ENCODE measurements around the gene MSN. TPM values are rescaled to one million over a fixed set of nuclear protein-coding genes. Genes with fewer than 3 reads are reported as not detected.

The MSN gene
- total RNA-seq, 1 experiment from 2014 or later, result 119 TPM

GRCh38 chrX:65689377-65689776 is 21.9 kb downstream of the MSN start:
- ChIA-PET RAD21 (ENCODE audit: low non-redundant PET in 1 of 2, low total read pairs in 2 of 2, uncharacterized antibody in 2 of 2, unreplicated experiment in 2 of 2) (no interaction called here), POLR2A (no interaction called here), CTCF (no interaction called here)
- peaks cover 86% of the 10 kb centered on the region for H3K79me2 ChIP-seq (ENCODE audit: insufficient read depth, low read length)
- no peak overlapping the region for H3K4me2 ChIP-seq (ENCODE audit: low read length)
- H3K9me3 ChIP-seq (ENCODE audit: control insufficient read depth in 1 of 2, insufficient read depth in 1 of 2, low read depth in 1 of 2, low read length in 2 of 2), result no peaks in the 10 kb centered on the region
- no peak overlapping the region for H3K27ac ChIP-seq (ENCODE audit: low read depth, low read length)
- no peak overlapping the region for H3K4me3 ChIP-seq (replicated peaks in 1 of 2; ENCODE audit: low read depth in 1 of 2, low read length in 2 of 2)
- no peak overlapping the region for H2AFZ ChIP-seq (ENCODE audit: low read depth, low read length, poor library complexity, severe bottlenecking)
- no TSS peak for BruUV-seq (replicated peaks)
- no peaks in the 10 kb centered on the region for H4K20me1 ChIP-seq (ENCODE audit: insufficient read depth)
- ATAC-seq (peak; percentile 44; the same call in 1 of the 2 replicates), DNase-seq (ENCODE audit: low read depth, low spot score) (no peak)
- no peak overlapping the region for H3K9ac ChIP-seq (ENCODE audit: low read length)
- no peaks in the 10 kb centered on the region for H3K9me2 ChIP-seq (ENCODE audit: insufficient read depth)
- H3K36me3 ChIP-seq (ENCODE audit: control insufficient read depth in 1 of 2, insufficient read depth in 2 of 2, low read length in 2 of 2), result no peaks in the 10 kb centered on the region
- intact Hi-C loops (cut with micrococcal nuclease), result no loop called here
- H3K27me3 ChIP-seq (ENCODE audit: insufficient read depth, low read length), result no peaks in the 10 kb centered on the region
- H3K4me1 ChIP-seq (ENCODE audit: control insufficient read depth in 1 of 2, insufficient read depth in 2 of 2, low read length in 2 of 2), result peaks cover 0 to 15% of the 10 kb centered on the region in 2 experiments; a peak in 2 of 4 replicates
- TF ChIP-seq ZBTB33 (IDR thresholded peaks at IDR 0.05; ENCODE audit: extremely low read depth, insufficient replicate concordance, low read length), result no peak

GRCh38 chrX:65690057-65690855 is 22.8 kb downstream of the MSN start:
- Histone ChIP-seq H3K9ac (ENCODE audit: low read length) (no peak overlapping the region), H3K9me2 (ENCODE audit: insufficient read depth) (no peaks in the 10 kb centered on the region), H3K4me3 (replicated peaks in 1 of 2; ENCODE audit: low read depth in 1 of 2, low read length in 2 of 2) (no peak overlapping the region), H3K4me1 (ENCODE audit: control insufficient read depth in 1 of 2, insufficient read depth in 2 of 2, low read length in 2 of 2) (peaks cover 0 to 15% of the 10 kb centered on the region in 2 experiments; a peak in 2 of 4 replicates), H4K20me1 (ENCODE audit: insufficient read depth) (no peaks in the 10 kb centered on the region), H2AFZ (ENCODE audit: low read depth, low read length, poor library complexity, severe bottlenecking) (no peak overlapping the region), H3K36me3 (ENCODE audit: control insufficient read depth in 1 of 2, insufficient read depth in 2 of 2, low read length in 2 of 2) (no peaks in the 10 kb centered on the region), H3K27me3 (ENCODE audit: insufficient read depth, low read length) (no peaks in the 10 kb centered on the region), H3K9me3 (ENCODE audit: control insufficient read depth in 1 of 2, insufficient read depth in 1 of 2, low read depth in 1 of 2, low read length in 2 of 2) (no peaks in the 10 kb centered on the region), H3K27ac (ENCODE audit: low read depth, low read length) (no peak overlapping the region), H3K79me2 (ENCODE audit: insufficient read depth, low read length) (peaks cover 87% of the 10 kb centered on the region), H3K4me2 (ENCODE audit: low read length) (no peak overlapping the region)
- ChIA-PET POLR2A (no interaction called here), CTCF (no interaction called here), RAD21 (ENCODE audit: low non-redundant PET in 1 of 2, low total read pairs in 2 of 2, uncharacterized antibody in 2 of 2, unreplicated experiment in 2 of 2) (no interaction called here)
- ATAC-seq (no peak), DNase-seq (ENCODE audit: low read depth, low spot score) (no peak)
- intact Hi-C loops (cut with micrococcal nuclease), result no loop called here
- no TSS peak for BruUV-seq (replicated peaks)
- TF ChIP-seq SRF (IDR thresholded peaks at IDR 0.05; ENCODE audit: low read depth) (no peak), RAD21 (IDR thresholded peaks at IDR 0.05; ENCODE audit: low read depth) (no peak), ZFX (IDR thresholded peaks at IDR 0.05) (no peak), SP1 (IDR thresholded peaks at IDR 0.05; ENCODE audit: low read depth) (no peak), EGR1 (IDR thresholded peaks at IDR 0.05; ENCODE audit: low read depth) (no peak), POLR2A (IDR thresholded peaks at IDR 0.05; ENCODE audit: borderline replicate concordance, extremely low read depth, insufficient read depth, insufficient read length) (no peak)
